HG03521 (cell line): ENCODE data around the gene HOXC11.

Experiments
- ATAC-seq: cut with Tn5 transposase; IDR thresholded peaks from one replicate; pipeline ENCODE4 v1.9.1; 2021; ENCODE audit warnings: mild to moderate bottlenecking, moderate library complexity; ENCODE audit not compliant: unreplicated experiment

HOXC11 gene

DNA sequence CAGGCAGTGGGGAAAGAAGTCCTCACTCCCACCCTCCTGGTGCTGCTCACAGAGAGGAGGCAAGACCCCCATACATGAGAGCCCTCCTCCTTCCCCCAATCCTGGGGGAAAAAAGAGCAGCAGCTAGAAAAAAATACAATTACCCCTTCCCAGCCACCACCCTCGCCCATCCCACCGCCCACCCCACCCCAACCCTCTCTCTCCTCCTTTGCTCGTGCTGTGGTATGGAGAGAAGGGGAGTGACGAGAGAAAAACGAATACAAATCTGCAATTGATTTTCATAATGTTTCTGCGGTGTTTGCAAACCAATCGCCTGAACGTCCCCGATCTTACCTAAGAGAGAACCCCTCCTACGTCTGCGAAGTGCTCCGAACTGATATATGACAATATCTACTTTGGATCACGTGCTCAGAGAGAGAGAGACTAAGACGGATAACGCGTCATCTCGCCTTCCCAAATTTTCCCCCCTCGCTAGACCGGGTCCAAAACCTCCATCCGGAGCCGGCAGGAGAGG, at the start of gene HOXC11:
Gene HOXC11 (plus strand): TSS at position 405 of the 514 bp plus-strand sequence. CDS start 116 bp downstream, outside the sequence.
- no peak for ATAC-seq

DNA sequence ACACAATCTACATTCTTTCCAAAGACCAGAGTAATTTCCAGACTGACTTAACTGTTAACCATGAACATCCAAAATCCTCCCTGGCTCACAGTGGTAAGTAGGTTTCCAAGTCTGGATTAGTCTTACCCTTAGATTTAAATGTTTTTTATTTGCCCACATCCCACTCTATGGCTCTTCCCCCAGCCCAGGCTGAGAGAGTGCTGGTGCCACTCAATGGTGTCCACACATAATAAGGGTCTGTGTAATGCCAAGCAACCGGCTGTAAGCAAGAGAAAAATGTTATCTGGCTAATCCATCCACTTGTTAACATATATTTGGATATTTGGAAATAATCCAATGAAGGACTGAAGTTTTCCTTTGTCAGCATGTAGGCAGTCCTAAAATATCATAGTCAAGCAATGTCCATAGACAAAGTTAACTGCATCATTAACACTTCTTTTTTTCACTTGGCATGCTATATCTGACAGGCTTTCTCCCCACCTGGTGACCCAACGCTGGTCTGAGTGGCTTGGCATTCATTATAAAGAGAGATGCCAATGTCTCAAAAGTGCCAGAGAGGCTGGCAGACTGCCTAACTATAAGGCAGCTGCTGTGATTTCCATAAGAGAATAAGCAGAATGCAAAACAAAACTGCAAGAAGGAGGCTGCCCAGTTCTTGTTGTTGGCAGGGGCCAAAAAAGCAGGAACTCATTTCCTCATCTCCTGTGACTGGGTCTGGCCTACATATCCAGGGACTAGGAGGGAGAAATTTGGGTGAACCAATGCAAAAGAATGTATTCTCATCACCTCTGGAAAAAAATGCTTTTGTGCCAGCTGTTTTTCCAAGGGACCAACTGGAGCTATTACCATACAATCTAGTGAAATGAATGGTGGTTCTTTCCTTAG, 48.2 kb upstream of the HOXC11 start:
- no peak for ATAC-seq

DNA sequence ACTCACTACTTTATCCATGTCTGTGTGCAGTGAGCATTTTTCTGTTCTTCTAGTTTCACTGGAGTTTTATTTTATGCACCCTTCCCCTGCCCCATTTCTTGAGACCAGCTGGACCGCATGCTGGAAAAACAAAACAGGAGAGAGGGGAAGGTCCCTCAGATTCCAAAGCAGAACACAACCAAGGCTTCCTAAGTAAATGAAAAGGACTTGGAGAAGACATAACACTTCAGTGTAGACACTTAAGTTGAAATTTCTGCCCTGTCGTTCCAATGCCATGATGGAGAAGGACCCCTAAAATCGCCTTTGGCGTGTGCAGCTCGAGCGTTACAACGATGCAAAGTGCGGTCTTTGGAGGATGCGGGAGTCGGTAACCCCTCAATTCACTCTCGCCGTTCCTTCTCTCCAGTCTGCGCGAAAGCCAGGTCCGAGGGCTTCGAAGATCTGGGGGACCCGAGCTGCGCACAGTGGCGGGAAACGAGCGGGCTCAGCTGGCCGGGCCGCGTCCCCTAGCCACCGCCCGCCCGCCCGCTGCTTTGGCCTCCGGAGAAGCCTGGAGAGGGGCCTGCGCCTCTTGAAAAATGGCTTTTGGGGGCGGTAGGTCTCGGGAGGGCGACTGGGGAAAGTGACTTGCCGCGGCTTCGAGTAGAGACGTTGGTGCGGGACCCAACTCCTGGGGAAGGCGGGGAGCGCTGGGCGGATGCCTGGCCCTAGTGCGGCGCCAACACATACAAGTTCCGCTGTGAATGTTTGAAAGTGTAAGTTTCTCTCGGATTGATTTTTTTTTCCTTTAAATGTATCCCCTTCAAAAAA, 45.5 kb upstream of the HOXC11 start:
- no peak for ATAC-seq

DNA sequence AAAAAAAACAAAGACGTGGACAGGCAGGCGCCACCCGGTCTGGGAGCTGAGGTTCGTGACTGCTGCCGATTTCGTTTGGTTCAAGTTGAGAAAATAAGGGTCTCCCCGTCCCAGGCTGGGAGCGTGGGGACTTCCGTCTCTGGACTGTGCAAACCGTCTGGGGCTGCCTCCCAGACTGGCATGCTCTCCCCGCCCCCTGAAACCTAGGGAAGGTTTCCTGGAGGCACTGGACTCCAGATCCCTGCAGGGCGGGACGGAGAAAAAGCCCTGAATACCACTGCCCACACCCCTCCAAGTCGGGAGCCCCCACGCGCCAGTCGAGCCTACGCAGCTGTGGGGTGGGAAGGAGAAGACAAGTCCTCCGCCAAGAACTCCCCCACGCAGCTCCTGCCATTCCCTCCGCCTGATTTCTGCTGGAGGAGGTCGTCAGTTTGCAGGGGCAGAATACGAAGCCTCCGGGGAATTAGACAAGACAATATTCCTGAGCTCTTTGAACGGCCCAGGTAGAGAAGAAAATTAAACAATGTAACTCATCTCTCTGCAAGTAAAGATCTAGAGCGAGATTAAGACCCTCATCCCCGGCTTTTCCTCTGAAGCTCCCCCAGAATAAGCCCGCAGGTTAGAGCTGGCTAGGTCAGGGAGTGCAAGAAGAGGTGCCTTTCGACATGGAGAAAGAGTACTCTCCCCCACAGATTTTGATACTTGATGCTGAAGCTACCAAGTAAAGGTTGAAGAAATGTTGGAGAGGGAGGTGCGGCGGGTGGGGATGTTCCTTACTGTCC, 44.7 kb upstream of the HOXC11 start:
- no peak for ATAC-seq

DNA sequence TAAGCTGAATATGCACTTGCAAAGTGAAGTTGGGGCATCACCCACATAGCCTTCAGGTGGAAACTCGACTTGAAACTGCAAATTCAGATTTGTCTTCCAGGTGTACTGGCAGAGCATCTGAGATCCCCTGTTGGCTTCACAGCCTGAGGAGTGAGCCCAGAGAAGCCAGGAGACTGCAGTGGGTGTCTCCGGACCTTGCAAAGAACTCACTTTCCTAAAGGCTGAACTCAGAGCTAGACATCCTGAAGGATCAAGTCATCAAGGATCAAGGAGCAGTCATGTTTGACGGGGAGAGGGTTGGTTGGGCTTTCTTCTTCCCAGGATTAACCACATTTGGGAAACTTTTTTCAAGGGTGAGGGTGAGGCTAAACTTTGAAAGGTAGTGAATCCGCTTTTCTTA, 43.4 kb upstream of the HOXC11 start:
- no peak for ATAC-seq

DNA sequence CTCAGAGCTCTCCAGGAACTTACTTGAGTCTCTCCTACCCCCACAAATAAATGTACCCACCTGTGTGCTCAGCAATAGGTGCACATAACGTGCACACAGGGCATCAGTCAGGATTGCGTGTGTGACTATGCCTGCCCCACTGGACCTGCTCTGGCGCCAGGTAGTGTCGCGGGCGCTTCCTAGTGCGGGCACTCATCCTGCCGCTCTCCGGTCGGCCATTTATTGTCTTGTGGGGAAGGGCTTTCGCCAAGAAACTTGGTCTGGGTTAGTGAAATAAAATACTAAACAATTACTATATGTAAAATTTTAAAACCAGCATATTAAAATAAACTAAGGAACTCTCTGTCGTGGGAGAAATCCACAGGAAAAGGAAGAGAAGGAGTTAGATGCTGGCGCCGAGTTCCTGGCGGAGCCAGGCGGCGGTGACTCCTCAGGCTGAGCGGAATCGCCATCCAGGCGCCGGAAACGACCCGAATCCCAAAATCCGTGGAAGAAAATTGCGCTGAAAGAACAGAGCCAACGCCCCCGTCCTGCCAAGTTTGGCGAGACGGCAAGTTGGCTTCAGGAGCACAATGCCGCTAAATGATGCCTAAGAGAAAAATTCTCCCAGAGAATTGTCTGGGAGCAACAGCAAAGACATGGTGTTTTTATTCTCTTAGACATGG, 42.2 kb upstream of the HOXC11 start:
- no peak for ATAC-seq

DNA sequence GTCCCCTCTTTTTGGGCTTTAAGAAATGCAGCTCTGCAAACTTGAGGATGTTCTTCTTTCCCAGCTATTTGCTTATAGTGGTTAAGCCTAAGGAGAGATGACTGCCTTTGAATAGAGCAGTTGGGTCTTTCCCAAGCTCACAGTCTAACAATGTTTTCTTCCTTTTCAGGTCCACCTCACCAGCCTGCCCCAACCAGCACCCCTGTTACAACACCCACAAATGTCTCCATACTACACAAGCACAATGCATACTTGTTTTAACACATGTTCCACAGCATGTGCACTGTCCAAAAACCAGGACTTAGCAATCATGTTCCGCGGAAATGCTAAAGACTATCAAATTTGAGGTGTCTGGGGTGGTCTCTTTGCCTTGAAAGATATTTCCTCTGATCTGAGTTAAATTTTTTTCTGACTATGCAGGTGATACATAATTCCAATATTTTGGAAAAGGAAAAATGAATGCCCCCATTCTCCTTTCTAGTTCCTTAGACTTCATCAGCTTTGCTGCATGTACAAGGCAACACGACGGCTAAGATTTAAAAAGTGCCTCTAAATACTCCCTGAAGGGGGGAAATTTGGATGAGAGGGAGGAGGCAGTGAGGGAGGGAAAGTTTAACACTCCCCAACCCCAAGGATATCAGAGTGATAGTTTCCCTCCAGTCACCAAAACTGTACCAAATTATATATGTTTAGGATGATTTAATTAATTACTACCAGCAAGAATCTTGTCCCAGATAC, 40.9 kb upstream of the HOXC11 start:
- ATAC-seq: no peak

DNA sequence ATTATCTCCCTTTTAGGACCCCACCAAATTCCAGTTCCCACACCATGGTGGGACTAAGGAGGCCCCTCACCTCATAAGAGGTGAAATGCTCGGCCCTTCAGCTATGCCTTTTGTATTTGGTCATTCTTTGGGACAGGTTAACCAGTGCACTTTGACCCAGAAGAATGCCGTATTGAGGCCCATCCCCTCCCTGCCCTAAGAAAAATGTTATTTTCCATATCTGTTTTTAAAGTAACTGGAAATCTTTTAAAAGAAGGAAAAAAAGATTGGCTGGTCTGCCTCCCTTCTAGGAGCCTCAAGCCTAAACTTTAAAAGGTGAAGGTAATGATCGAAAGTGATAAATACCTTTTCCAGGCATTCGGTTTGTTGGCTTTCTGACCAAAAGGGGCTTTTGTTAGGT, 40.0 kb upstream of the HOXC11 start:
- ATAC-seq: no peak

DNA sequence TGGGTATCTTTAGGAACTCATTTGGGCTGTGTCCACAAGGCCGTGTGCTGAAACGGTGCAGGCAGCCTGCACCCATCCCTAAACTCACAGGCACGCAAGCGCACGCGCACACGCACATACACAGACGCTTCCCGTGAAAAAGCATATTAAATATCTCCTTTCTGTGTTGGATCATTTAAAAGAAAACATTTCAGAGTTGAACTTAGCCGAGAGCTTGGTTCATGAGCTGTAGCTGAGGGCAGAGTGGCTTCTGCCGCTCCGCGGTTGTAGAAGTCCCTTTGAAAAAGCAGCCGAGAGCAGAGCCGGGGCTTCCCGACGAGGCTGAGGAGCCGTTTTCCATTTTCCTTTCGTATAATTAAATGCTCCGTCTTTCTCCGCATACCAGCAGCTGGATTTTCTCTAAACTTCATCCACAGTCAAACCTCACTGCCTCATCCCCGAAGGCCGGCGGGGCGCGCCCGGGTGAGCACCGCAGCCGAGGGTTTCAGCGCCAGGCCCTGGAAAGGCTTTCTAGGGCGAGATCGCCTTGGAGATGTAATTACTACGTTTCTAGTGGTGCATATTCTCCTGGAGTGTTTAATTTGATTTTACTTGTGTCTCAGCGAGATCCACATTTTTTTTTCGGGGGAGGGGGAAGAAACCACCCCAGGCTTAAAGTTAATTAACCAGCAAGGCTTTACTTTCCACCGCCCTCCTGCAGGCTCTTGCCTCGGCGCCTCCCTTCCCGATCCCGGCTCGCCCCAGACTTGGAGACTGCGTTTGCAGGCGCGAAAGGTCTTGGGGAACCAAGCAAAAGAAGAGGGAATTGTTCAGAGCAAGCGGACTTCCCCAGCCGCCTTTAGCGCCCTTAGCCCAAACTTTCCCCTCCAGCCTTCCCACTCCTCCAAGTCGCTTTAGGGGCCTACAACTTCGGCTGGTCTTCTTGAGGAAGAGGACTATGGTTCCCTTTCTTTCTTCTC, 37.3 kb upstream of the HOXC11 start:
- ATAC-seq: no peak

DNA sequence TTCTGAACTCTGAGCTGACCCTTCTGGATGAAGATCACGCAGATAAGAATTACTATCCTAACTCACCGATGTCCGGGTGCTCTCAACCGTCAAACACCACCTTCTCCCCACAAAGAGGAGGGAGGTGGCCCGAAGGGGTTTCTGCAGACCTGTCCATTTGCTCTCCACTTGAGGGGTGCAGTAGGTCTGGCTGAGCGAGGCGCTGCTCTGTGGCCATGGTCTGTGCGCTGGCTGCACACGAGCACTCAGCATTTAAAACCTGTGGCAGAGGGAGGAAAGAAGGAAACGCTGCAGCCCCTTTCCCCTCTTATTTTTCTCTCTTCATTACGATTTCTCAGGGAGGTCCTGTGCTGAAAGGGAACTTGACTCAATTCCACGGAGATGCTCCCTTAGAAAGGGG, 35.8 kb upstream of the HOXC11 start:
- no peak for ATAC-seq

DNA sequence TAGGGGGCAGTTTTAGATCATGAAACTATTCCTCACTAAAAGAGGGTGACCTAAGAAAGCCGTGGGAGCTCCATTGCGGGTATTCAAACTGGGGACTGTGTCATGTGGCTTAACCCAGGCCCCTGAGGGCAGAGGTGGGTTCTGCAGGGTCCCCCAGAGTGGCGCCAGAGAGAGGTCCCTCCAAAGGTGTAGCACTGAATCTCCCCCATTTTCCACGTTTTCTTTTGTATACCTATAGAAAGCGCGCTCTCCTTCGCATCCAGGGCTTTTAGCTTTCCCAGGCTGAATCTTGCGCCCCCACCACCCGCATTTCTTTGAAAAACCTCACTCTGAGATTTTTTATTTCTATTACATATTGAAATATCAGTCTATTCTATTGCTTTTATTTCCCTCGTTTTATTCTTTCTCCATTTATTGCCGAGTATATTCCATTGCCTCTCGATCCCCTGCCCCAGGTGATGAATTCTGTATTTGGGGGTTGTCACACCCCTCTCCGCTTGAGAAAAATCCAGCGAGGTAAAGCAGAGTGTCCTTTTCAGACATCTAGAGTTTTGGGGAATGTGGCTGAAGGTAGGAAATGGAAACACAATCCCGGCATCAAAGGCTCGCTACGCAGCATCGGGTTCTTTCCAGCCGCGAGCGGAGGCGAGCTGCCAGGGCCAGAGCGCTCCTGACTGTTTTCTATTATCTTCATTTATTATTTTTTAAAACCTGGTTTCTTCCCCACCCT, 35.2 kb upstream of the HOXC11 start:
- no peak for ATAC-seq

DNA sequence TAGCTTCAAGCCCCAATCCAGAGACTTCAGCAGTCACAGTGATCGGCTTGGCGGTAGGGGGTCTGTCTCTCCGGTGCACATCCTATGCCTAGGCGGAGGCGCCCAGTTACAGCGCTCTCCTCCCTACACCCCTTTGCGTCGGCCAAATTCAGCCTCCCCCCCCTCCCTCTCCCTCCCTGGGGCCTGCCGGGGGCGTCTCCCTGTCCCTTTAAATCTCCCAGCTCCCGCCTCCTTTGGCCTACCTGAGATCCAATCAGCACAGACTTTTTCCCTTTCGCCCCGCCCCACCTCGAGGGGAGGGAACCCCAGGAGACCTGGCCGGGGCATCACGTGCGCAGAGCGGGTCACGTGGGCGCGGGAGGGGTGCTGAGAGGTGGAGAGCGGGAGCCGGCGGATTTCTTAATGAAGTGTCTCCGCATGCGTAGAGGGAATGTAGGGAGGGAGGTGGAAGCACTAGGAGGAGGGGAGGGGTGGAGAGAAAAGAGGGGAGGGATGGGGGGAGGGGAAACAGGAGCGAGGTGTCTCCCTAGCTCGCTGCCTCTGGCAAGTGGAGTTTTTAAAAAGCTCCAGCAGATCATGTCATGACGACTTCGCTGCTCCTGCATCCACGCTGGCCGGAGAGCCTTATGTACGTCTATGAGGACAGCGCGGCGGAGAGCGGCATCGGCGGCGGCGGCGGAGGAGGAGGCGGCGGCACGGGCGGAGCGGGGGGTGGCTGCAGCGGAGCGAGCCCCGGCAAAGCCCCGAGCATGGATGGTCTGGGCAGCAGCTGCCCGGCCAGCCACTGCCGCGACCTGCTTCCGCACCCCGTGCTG, 34.4 kb upstream of the HOXC11 start, which contains the start of gene HOXC13:
Gene HOXC13 (plus strand): TSS at position 506 of the 815 bp plus-strand sequence. CDS start 76 bp downstream, at position 582.
- ATAC-seq: no peak

DNA sequence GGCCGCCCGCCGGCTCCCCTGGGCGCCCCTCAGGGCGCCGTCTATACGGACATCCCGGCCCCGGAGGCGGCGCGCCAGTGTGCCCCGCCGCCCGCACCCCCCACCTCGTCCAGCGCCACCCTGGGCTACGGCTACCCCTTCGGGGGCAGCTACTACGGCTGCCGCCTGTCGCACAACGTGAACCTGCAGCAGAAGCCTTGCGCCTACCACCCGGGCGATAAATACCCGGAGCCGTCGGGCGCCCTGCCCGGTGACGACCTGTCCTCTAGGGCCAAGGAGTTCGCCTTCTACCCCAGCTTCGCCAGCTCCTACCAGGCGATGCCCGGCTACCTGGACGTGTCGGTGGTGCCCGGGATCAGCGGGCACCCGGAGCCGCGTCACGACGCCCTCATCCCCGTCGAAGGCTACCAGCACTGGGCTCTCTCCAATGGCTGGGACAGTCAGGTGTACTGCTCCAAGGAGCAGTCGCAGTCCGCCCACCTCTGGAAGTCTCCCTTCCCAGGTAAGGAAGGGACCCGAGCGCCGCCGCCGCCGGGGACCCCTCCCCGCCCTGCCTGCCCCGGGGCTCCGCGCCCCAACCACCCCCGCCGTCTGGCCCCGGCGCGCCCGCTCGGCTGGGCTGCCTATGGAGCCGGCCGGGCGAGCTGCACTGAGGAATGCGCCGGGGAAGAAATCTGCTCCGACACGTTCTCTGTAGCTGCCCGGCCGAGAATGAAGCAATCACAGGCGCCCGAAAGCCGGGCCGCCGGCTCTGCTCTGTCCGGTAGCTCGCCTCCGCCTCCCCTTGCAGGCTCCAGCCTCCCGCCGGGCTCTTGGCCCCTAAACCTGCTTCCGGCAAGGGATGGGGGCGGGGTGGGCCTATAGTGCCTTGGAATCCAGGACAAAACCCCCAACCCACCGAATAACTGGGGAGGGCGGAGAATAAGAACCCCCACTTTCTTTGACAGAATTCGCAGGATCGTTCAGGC, 33.5 kb upstream of the HOXC11 start:
- ATAC-seq: no peak

DNA sequence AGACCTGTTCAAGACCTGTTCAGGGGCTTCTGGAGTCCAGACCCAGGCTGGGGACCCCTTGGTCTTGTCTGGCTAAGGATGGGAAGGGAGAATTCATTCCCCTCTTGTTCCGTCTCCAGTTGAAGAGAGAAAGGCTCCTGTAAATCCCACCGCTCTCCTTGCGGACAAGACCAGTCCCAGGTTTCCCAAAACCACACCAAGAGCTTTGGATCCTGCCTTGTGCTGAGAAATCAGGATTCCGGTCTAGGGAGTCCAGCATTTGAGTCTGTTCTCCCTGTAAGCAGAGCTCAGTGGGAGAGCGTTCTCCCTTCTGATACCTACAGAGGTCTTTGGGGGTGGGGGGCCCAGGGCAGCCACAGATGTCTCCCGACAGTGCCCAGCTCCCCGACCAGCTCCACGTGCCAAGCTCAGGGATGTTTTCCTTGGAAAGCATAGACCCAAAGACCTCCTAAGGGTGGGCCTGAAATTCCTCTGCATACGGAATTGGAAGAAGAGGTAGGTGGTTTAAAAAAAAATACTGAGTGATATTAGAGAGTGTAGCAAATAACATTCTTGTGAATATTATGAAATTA, 32.4 kb upstream of the HOXC11 start:
- ATAC-seq: no peak

DNA sequence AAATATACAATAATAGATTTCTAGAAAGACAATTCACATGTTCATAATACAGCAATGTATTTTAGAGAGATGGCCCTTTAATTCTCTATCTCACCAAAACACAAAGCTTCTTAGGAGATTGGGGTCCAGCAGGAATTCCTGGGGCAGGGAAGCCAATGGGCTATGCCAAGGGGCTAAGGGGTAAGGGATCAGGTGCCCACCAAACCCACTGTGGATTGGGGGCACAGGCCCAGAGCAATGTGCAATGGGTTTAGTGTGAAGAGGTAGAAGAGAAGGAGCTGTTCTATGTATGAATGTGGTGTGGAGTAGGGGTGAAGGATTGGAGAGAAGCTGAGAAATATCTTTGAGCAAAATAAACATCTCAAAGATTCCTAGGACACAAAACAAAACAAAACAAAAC, 31.7 kb upstream of the HOXC11 start:
- ATAC-seq: no peak

DNA sequence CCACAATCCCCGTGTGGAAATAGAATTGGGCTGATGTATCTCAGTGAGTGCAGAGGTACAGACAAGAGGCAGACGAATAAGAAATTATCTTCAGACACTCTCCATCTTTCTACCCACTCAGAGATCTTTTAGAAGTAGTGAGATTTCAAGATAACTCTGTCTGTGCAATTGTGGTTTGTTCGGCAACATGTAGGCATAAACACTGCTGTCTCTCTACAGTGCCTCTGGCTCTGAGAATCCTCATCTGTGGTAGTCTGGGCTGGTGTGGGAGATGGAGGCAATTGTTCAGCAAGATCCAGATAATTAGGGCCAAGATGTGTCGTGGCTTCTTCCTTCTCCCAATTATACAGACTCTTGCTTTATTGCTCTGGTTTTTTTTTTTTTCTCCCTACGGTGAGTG, 31.2 kb upstream of the HOXC11 start:
- ATAC-seq: no peak
